Hepatocyte (in vitro differentiated cells): ENCODE measurements around the gene LRSAM1.

Experiments used
- EZH2 ChIP-seq: fragments of 200-600 bp; sonication (generic); IDR thresholded peaks from 2 replicates; pipeline ENCODE4 v1.6.1; 2016; ENCODE audit warnings: antibody characterized with exemption, mild to moderate bottlenecking, borderline replicate concordance
- EZH2phosphoT487 ChIP-seq: fragments of 200-600 bp; sonication (generic); IDR thresholded peaks from one replicate; pipeline ENCODE4 v1.6.1; 2018; ENCODE audit warnings: antibody characterized with exemption, mild to moderate bottlenecking, low read depth, moderate library complexity; ENCODE audit not compliant: unreplicated experiment, severe bottlenecking
- TF ChIP-seq, protein P1 (sequence below): fragments of 200-600 bp; sonication (generic); IDR thresholded peaks from 2 replicates; pipeline ENCODE4 v1.5.1; 2016; ENCODE audit warnings: antibody characterized with exemption, mild to moderate bottlenecking; ENCODE audit not compliant: poor library complexity

DNA sequence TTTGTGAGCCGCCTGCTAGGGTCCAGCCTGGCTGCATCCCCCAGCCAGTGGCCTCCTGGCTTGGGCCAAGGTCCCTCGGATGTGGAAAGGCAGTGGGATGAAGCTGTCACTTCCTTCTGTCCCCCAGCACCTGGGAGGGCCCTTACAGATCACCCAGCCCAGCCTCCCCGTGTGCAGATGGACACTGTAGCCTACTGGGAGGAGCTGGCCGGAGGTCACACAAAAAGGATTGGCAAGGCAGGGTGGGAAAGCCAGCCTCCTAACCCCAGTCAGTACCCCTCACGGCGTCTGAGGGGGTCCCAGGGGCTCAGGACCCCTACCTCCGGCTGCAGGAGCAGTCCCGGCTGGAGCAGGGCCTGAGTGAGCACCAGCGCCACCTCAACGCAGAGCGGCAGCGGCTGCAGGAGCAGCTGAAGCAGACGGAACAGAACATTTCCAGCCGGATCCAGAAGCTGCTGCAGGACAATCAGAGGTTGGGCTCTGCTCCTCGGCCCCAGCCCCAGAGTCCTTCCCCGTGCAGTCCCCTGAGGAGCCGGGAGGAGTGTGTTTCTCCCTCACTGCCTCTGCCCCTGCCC lies 28.3 kb downstream of the LRSAM1 start:
- TF ChIP-seq, protein P1, sequence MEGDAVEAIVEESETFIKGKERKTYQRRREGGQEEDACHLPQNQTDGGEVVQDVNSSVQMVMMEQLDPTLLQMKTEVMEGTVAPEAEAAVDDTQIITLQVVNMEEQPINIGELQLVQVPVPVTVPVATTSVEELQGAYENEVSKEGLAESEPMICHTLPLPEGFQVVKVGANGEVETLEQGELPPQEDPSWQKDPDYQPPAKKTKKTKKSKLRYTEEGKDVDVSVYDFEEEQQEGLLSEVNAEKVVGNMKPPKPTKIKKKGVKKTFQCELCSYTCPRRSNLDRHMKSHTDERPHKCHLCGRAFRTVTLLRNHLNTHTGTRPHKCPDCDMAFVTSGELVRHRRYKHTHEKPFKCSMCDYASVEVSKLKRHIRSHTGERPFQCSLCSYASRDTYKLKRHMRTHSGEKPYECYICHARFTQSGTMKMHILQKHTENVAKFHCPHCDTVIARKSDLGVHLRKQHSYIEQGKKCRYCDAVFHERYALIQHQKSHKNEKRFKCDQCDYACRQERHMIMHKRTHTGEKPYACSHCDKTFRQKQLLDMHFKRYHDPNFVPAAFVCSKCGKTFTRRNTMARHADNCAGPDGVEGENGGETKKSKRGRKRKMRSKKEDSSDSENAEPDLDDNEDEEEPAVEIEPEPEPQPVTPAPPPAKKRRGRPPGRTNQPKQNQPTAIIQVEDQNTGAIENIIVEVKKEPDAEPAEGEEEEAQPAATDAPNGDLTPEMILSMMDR: no peak
- TF ChIP-seq EZH2: no peak
- TF ChIP-seq EZH2phosphoT487: no peak
